Activated CD4-positive, alpha-beta T cell treated with anti-CD3 and anti-CD28 coated beads for 36 hours (primary cell): ENCODE results near the gene PTPN14. TPM values are rescaled to one million over a fixed set of nuclear protein-coding genes. Genes with fewer than 3 reads are reported as not detected.
"Not testable (repeated sequence)": the region's sequence is repeated elsewhere in the genome, so short reads cannot be mapped to it uniquely, and the experiment has no call there.

Source experiments
- ATAC-seq: fragments of 200-7000 bp; cut with Tn5 transposase; one replicate; pipeline ENCODE4 v1.10.0; 2021; ENCODE audit warnings: mild to moderate bottlenecking, moderate library complexity
- CTCF ChIA-PET: fragments of 350-600 bp; sonication (Branson Sonifier 250); formaldehyde crosslinking; loops from one replicate; lab custom pipeline; 2021; ENCODE audit warnings: antibody characterized with exemption; lab: Charles Lee
- POLR2A ChIA-PET: fragments of 350-600 bp; sonication (Branson Sonifier 250); formaldehyde crosslinking; loops from one replicate; lab custom pipeline; 2021; ENCODE audit warnings: antibody characterized with exemption, inconsistent platforms; lab: Charles Lee
- DNase-seq: peaks from one replicate; pipeline ENCODE4 v3.0.0-alpha.2; 2020
- H3K27ac Mint-ChIP-seq: one replicate; pipeline ENCODE4 v1.8.0; 2021; ENCODE audit warnings: mixed read lengths
- H3K27me3 Mint-ChIP-seq: one replicate; pipeline ENCODE4 v1.8.0; 2021; ENCODE audit warnings: mixed read lengths
- H3K36me3 Mint-ChIP-seq: one replicate; pipeline ENCODE4 v1.8.0; 2021; ENCODE audit warnings: low read depth, mixed read lengths
- H3K4me1 Mint-ChIP-seq: one replicate; pipeline ENCODE4 v1.8.0; 2021; ENCODE audit warnings: mixed read lengths
- H3K4me3 Mint-ChIP-seq: one replicate; pipeline ENCODE4 v1.8.0; 2021; ENCODE audit warnings: mild to moderate bottlenecking, moderate library complexity, mixed read lengths
- H3K9me3 Mint-ChIP-seq: one replicate; pipeline ENCODE4 v1.8.0; 2021; ENCODE audit warnings: low read depth, mixed read lengths
- intact Hi-C, 2 experiments: fragments of 100-400 bp; cut with DNase I in 1 of 2; cut with micrococcal nuclease in 1 of 2; formaldehyde crosslinking; loops; one replicate each; pipeline versions ENCODE4 v1.14.2 to v1.15.1; 2022 to 2024; cut with DNase I, micrococcal nuclease
- total RNA-seq, 2 experiments: library from RNA; stranded (reverse); gene quantifications; one replicate each; pipeline ENCODE4 v1.2.3, GENCODE V29; 2021

Gene PTPN14
- total RNA-seq, 2 experiments from 2014 or later = 4.1 to 4.3 TPM

DNA sequence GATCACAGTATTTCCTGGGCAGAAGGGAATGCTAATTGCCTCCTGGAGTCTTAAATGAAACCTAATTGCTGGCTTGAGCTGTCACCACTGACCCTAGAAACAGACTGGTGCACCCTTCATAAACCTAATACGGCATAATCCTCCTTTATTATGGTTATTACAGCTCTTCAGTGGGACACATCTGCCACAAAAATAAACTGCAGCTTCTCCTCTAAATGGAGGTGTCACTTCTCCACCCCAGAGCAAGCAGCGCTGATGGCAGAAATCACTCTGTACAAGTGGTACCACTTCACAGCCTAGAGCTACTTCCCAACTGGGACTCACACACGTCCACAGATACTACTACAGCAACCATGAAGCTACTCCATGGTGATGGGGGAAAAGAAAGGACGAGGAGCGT, 11.1 kb downstream of the PTPN14 start:
- CTCF ChIA-PET = interaction anchor here (1.5 kb wide), 1 partner anchor 279 kb away, joined by 4 read pairs; no protein-coding TSS in a partner anchor
- H3K27me3 Mint-ChIP-seq = peaks cover 1% of the 10 kb centered on the region

DNA sequence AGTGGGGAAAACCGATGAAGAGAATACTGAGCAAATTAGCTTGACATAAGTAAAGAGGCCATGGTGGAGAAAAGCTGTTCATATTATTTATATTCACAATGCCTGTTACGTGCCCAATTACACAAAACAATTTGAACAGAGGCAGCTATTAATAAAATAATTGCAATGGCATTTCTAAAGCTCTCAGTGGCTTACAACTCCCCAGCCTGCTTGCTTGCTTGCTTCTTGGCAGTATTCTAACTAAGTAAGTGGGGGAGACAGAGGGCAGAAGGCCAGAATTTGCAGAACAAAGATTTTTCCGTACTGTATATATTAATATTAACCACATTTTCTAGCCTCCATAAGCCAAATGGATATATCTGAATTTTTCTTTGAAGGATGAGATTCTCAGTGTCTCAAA, 12.9 kb downstream of the PTPN14 start:
- Mint-ChIP-seq H3K9me3 (no peaks in the 10 kb centered on the region), H3K4me3 (no peak overlapping the region), H3K27ac (no peak overlapping the region), H3K27me3 (peaks cover 1% of the 10 kb centered on the region), H3K36me3 (no peaks in the 10 kb centered on the region), H3K4me1 (no peaks in the 10 kb centered on the region)
- CTCF ChIA-PET = interaction anchor here (1.1 kb wide), 1 partner anchor 8 kb away, joined by 3 read pairs; no protein-coding TSS in a partner anchor
- no peak for DNase-seq
- no peak for ATAC-seq
- intact Hi-C loops = no loop called here
- POLR2A ChIA-PET = no interaction called here

More for the DNA sequence above, 11.1 kb downstream of the PTPN14 start:
- no peaks in the 10 kb centered on the region for H3K4me1 Mint-ChIP-seq
- intact Hi-C loops = no loop called here
- DNase-seq (no peak), ATAC-seq (no peak)
- POLR2A ChIA-PET = no interaction called here
- H3K36me3 Mint-ChIP-seq = no peaks in the 10 kb centered on the region
- no peak overlapping the region for H3K27ac Mint-ChIP-seq
- H3K4me3 Mint-ChIP-seq = no peak overlapping the region
- no peaks in the 10 kb centered on the region for H3K9me3 Mint-ChIP-seq

DNA sequence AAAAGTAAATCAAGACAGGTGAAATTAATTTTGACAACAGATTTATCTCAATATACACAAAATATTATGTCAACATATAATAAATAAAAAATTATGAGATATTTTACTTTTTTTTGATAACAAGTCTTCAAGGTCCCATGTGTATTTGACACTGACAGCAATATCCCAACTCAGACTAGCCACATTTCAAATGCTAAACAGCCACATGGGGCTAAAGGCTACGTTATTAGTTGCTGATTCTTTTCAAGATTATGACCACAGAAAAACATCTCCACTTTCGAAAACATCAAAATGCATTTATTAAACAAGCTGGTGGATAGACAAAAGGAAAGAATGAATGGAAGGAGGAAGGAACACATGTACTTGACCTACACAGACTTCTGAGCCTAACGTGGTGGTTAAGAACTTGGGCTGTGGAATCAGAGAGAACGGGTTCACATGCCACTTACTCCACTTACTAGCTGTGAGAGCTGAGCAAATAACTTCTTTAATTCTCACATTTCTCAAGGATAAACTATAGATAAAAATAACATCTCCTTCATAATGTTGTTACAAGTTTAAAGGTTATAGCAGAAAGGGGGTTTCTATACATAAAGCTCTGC, 13.4 kb downstream of the PTPN14 start:
- Mint-ChIP-seq H3K36me3 (no peaks in the 10 kb centered on the region), H3K27me3 (peaks cover 1% of the 10 kb centered on the region), H3K4me1 (no peaks in the 10 kb centered on the region), H3K27ac (no peak overlapping the region), H3K9me3 (no peaks in the 10 kb centered on the region), H3K4me3 (no peak overlapping the region)
- ATAC-seq (no peak), DNase-seq (no peak)
- ChIA-PET POLR2A (no interaction called here), CTCF (interaction anchor here (1.1 kb wide), 1 partner anchor 9 kb away, joined by 3 read pairs; no protein-coding TSS in a partner anchor)
- intact Hi-C loops = no loop called here

DNA sequence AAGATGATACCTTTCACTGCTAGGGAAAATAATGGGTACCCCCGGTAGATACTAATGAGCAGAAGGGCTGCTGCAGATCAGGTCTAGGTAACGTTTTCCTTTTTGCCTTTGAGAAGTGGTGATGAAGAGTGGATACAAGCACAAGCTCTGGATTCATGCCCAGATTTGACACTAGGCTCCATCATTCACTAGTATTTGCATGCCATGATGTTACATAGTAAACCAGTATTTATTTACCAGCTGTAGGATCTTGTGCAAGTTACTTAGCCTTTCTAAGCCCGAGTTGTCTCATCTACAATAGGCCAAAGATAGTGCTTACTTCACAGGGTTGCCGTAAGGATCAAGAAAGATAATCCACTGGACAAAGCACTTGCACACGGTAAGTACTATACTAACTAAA, 14.2 kb downstream of the PTPN14 start:
- no peaks in the 10 kb centered on the region for H3K9me3 Mint-ChIP-seq

DNA sequence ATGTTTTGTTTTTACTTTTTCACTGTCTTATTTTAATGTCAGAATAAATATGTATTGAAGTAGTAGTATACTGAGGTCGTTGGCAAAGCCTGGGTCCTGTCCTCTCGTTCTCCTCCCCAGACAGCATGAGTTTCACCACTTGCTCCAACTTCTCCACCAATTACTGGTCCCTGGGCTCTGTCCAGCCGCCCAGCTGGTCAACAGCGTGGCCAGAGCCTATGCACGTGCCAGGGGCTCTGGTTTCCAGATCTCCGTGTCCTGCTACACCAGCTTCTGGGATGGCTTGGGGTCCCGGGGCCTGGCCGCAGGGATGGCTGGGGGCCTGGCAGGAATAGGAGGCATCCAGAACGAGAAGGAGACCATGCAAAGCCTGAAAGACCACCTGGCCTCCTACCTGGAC, 19.3 kb downstream of the PTPN14 start:
- no peak overlapping the region for H3K27ac Mint-ChIP-seq
- ChIA-PET CTCF (interaction anchor here (0.6 kb wide), 1 partner anchor 142 kb away, joined by 3 read pairs; no protein-coding TSS in a partner anchor), POLR2A (no interaction called here)
- H3K4me3 Mint-ChIP-seq = no peak overlapping the region
- H3K36me3 Mint-ChIP-seq = no peaks in the 10 kb centered on the region
- H3K4me1 Mint-ChIP-seq = no peaks in the 10 kb centered on the region
- H3K9me3 Mint-ChIP-seq = no peaks in the 10 kb centered on the region
- intact Hi-C loops = no loop called here
- ATAC-seq (no peak), DNase-seq (no peak)
- H3K27me3 Mint-ChIP-seq = peaks cover under 1% of the 10 kb centered on the region

More for the DNA sequence above, 14.2 kb downstream of the PTPN14 start:
- POLR2A ChIA-PET = no interaction called here
- intact Hi-C loops = no loop called here
- Mint-ChIP-seq H3K36me3 (no peaks in the 10 kb centered on the region), H3K27ac (no peak overlapping the region), H3K4me3 (no peak overlapping the region), H3K27me3 (peaks cover 1% of the 10 kb centered on the region), H3K4me1 (no peaks in the 10 kb centered on the region)
- ATAC-seq (no peak), DNase-seq (no peak)
- CTCF ChIA-PET = no interaction called here

- H3K4me3 Mint-ChIP-seq = no peak overlapping the region
- peaks cover 2% of the 10 kb centered on the region for H3K27me3 Mint-ChIP-seq
- DNase-seq (no peak), ATAC-seq (no peak)
- no peaks in the 10 kb centered on the region for H3K9me3 Mint-ChIP-seq
- H3K36me3 Mint-ChIP-seq = no peaks in the 10 kb centered on the region
- ChIA-PET POLR2A (no interaction called here), CTCF (interaction anchor here (0.7 kb wide), 1 partner anchor 98 kb away, joined by 3 read pairs; no protein-coding TSS in a partner anchor)
- peaks cover 11% of the 10 kb centered on the region for H3K4me1 Mint-ChIP-seq
- intact Hi-C loops = no loop called here
- H3K27ac Mint-ChIP-seq = no peak overlapping the region
These were observed 25.8 kb downstream of the PTPN14 start for GRCh38 chr1:214525535-214526019.

DNA sequence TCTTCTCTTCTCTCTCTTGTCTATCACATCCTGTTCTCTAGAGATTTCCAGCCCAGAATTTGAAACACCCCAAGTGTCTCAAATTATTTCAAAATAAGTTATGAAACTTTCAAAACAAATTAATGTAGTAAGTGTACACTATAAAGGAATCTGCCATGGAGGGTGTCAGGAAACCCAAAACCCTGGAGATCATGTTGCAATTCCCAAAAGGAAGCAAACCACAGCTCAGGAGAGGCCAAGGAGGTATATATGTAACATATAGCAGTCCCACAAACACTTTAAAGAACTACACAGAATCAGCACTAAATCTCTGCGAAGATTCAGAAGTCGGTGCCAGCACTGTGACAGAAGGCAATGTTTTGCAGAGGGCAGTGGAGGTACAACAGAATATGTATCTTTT, 26.6 kb downstream of the PTPN14 start:
- H3K4me3 Mint-ChIP-seq = no peak overlapping the region
- H3K27me3 Mint-ChIP-seq = peaks cover 2% of the 10 kb centered on the region
- POLR2A ChIA-PET = no interaction called here
- H3K9me3 Mint-ChIP-seq = no peaks in the 10 kb centered on the region
- DNase-seq (no peak), ATAC-seq (no peak)
- CTCF ChIA-PET = interaction anchor here (0.7 kb wide), 1 partner anchor 457 kb away, joined by 3 read pairs; no protein-coding TSS in a partner anchor
- no peak overlapping the region for H3K27ac Mint-ChIP-seq
- H3K36me3 Mint-ChIP-seq = no peaks in the 10 kb centered on the region
- H3K4me1 Mint-ChIP-seq = peaks cover 11% of the 10 kb centered on the region
- intact Hi-C loops = no loop called here

DNA sequence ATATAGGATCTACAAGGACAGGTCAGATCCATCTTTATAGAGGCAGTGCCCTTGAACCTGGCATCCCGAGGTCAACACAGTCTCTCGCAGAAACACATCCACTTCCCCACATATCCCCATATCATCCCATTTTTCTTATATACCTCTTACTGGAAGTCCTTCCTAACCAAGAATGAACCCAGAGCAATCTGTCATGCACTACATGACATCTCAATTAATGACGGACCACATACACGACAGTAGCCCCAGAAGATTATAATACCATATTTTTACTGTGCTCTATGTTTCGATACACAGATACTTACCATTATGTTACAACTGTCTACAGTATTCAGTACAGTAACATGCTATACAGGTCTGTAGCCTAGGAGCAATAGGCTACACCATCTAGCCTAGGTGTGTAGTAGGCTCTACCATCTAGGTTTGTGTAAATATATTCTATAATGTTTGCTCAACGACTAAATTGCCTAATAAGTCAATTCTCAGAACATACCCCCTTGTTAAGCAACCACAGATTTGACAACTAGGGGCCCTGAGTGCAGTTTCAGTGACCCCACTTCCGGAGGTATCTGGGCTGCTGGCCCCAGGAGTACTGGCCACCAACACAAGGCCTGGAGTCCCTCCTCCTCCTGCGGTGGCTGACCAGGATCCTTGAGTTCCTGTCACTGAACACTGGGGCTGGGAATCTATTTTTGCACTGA, 28.1 kb downstream of the PTPN14 start:
- H3K9me3 Mint-ChIP-seq = no peaks in the 10 kb centered on the region
- H3K27me3 Mint-ChIP-seq = peaks cover 2% of the 10 kb centered on the region
- ATAC-seq (no peak), DNase-seq (no peak)
- CTCF ChIA-PET = no interaction called here
- no peak overlapping the region for H3K4me3 Mint-ChIP-seq
- peaks cover 11% of the 10 kb centered on the region for H3K4me1 Mint-ChIP-seq
- no peak overlapping the region for H3K27ac Mint-ChIP-seq
- POLR2A ChIA-PET = no interaction called here
- H3K36me3 Mint-ChIP-seq = no peaks in the 10 kb centered on the region
- intact Hi-C loops = no loop called here

DNA sequence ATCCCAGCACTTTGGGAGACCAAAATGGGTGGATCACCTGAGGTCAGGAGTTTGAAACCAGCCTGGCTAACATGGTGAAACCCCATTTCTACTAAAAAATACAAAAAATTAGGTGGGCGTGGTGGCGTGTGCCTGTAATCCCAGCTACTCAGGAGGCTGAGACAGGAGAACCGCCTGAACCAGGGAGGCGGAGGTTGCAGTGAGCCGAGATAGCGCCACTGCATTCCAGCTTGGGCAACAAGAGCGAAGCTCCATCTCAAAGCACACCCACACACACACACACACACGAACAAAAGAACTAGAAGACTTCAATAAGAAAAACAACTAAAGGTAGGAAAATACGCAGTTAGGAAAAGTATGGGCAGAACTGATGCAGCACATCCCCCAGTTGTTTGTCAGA, 29.9 kb downstream of the PTPN14 start:
- H3K9me3 Mint-ChIP-seq, POLR2A ChIA-PET, H3K27ac Mint-ChIP-seq, H3K27me3 Mint-ChIP-seq, H3K4me3 Mint-ChIP-seq, DNase-seq, CTCF ChIA-PET, intact Hi-C loops, H3K36me3 Mint-ChIP-seq, ATAC-seq: not testable (repeated sequence)
- peaks cover 11% of the 10 kb centered on the region for H3K4me1 Mint-ChIP-seq

- H3K4me3 Mint-ChIP-seq = no peak overlapping the region
- no peak overlapping the region for H3K27ac Mint-ChIP-seq
- intact Hi-C loops = no loop called here
- H3K4me1 Mint-ChIP-seq = peaks cover 17% of the 10 kb centered on the region
- POLR2A ChIA-PET = no interaction called here
- H3K9me3 Mint-ChIP-seq = no peaks in the 10 kb centered on the region
- no peak for DNase-seq
- no peaks in the 10 kb centered on the region for H3K36me3 Mint-ChIP-seq
- CTCF ChIA-PET = interaction anchor here (0.7 kb wide), 1 partner anchor 159 kb away, joined by 3 read pairs; no protein-coding TSS in a partner anchor
- ATAC-seq = no peak
- no peaks in the 10 kb centered on the region for H3K27me3 Mint-ChIP-seq
These were observed 30.7 kb downstream of the PTPN14 start for GRCh38 chr1:214520544-214521165.

GRCh38 chr1:214518361-214518760, 33.0 kb downstream of the PTPN14 start:
- no peak for ATAC-seq
- intact Hi-C loops = no loop called here
- H3K4me3 Mint-ChIP-seq = no peak overlapping the region

More at GRCh38 chr1:214518361-214518760, 33.0 kb downstream of the PTPN14 start:
- H3K4me1 Mint-ChIP-seq = peaks cover 18% of the 10 kb centered on the region
- no peaks in the 10 kb centered on the region for H3K27me3 Mint-ChIP-seq
- no peaks in the 10 kb centered on the region for H3K36me3 Mint-ChIP-seq
- H3K9me3 Mint-ChIP-seq = no peaks in the 10 kb centered on the region
- no peak for DNase-seq
- ChIA-PET POLR2A (no interaction called here), CTCF (interaction anchor here (1.3 kb wide), 1 partner anchor 186 kb away, joined by 3 read pairs; no protein-coding TSS in a partner anchor)
- H3K27ac Mint-ChIP-seq = no peak overlapping the region
